HEK293T (cell line): ENCODE results near the gene CAMK2A.

Experiments
- BHLHE40 ChIP-seq: fragments of 450-650 bp; IDR thresholded peaks from 2 replicates; pipeline ENCODE4 v1.6.1; 2016; ENCODE audit warnings: mild to moderate bottlenecking, moderate library complexity, borderline replicate concordance
- SP1 ChIP-seq: fragments of 450-650 bp; IDR thresholded peaks from 2 replicates; pipeline ENCODE4 v1.6.1; 2017

DNA sequence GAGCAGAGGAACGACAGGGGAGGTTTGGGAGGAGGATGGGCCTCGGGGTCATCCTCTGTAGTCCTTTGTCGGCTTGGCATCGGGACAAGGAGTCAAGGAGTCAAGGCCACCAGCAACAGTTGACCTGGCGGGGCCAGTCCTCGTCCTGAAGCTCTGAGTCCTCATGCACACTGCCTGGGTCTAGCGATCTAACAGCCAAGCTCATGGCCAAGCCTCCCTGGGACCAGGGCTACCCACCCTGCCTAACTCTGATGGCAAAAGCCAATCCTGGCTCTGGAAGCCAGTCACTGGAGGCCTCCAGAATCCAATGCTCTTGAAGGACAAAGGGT, 49.8 kb downstream of the CAMK2A start:
- TF ChIP-seq SP1, result no peak
- TF ChIP-seq BHLHE40, result no peak
